SKM-1 (cell line): ENCODE measurements around the gene SPATS2.
A peak's percentile ranks its signal among the peaks of the same experiment; 100 is the strongest.

Experiments
- DNase-seq: peaks from one replicate; lab custom pipeline; 2025; ENCODE audit not compliant: unreplicated experiment; lab: John Stamatoyannopoulos, UW

The SPATS2 gene

GRCh38 chr12:49567611-49568441 lies 200.6 kb downstream of the SPATS2 start, which contains the start of gene MCRS1:
Gene MCRS1, minus strand, starts transcription at chr12:49568142. Its CDS starts 1,411 bp downstream, at chr12:49566731.
- DNase-seq = peak; percentile 65

GRCh38 chr12:49568442-49569162 lies 201.3 kb downstream of the SPATS2 start:
- DNase-seq = no peak
